Measurements from ENCODE around the gene TENT4A.

GRCh38 chr5:6728011-6728794, 15.0 kb downstream of the TENT4A start:
- TF ChIP-seq POLR2A (IDR thresholded peaks at IDR 0.05) (no peak), CTCF (IDR thresholded peaks at IDR 0.05) (no peak)

Data from right lobe of liver (tissue), 4 donors.